Common myeloid progenitor, CD34-positive (primary cell): ENCODE results near the gene SCNN1A.
A peak's percentile ranks its signal among the peaks of the same experiment; 100 is the strongest.

Experiments used
- CTCF ChIA-PET: fragments of 350-600 bp; sonication (Branson Sonifier 250); formaldehyde crosslinking; loops from one replicate; lab custom pipeline; 2021; ENCODE audit warnings: antibody characterized with exemption; lab: Charles Lee
- POLR2A ChIA-PET: fragments of 350-600 bp; sonication (Branson Sonifier 250); formaldehyde crosslinking; loops from one replicate; lab custom pipeline; 2021; ENCODE audit warnings: antibody characterized with exemption; lab: Charles Lee
- DNase-seq, 3 donors: peaks; one replicate each; pipeline versions ENCODE4 v3.0.0 to v3.0.0-alpha.2; 2013
- H3K27ac ChIP-seq, 2 experiments: 1 replicate in 1 of 2; 2 replicates in 1 of 2; pipeline ENCODE4 v1.7.0; 2013; ENCODE audit warnings: inconsistent platforms in 2 of 2, low read length in 2 of 2, mild to moderate bottlenecking in 2 of 2, low read depth in 1 of 2, moderate library complexity in 1 of 2; ENCODE audit not compliant: severe bottlenecking in 2 of 2, insufficient read depth in 1 of 2, poor library complexity in 1 of 2
- H3K27me3 ChIP-seq, 5 experiments: replicated peaks in 2 of 5; 1 replicate in 3 of 5; 2 replicates in 2 of 5; pipeline versions ENCODE4 v1.6.1 to v1.7.0; 2013; ENCODE audit warnings: low read length in 4 of 5, mild to moderate bottlenecking in 2 of 5, moderate library complexity in 2 of 5, inconsistent platforms in 1 of 5; ENCODE audit not compliant: insufficient read depth in 5 of 5, control insufficient read depth in 4 of 5
- H3K36me3 ChIP-seq, 4 experiments: 1 replicate in 2 of 4; 2 replicates in 2 of 4; pipeline versions ENCODE4 v1.6.1 to v1.7.0; 2013; ENCODE audit warnings: low read length in 3 of 4, control low read depth in 1 of 4, mild to moderate bottlenecking in 1 of 4; ENCODE audit not compliant: control insufficient read depth in 4 of 4, insufficient read depth in 4 of 4
- H3K4me1 ChIP-seq, 4 experiments: 1 replicate in 3 of 4; 2 replicates in 1 of 4; pipeline versions ENCODE4 v1.6.1 to v1.7.1; 2013; ENCODE audit warnings: low read length in 3 of 4, mild to moderate bottlenecking in 3 of 4, control low read depth in 1 of 4, inconsistent platforms in 1 of 4, moderate library complexity in 1 of 4; ENCODE audit not compliant: control insufficient read depth in 4 of 4, insufficient read depth in 4 of 4; ENCODE audit errors: control extremely low read depth in 1 of 4
- H3K4me3 ChIP-seq, 7 experiments: 1 replicate in 4 of 7; 2 replicates in 3 of 7; pipeline versions ENCODE4 v1.5.1 to v1.7.0; 2013; ENCODE audit warnings: mild to moderate bottlenecking in 7 of 7, low read length in 6 of 7, moderate library complexity in 6 of 7, inconsistent platforms in 2 of 7, low read depth in 2 of 7, control low read depth in 1 of 7; ENCODE audit not compliant: insufficient read depth in 4 of 7, control insufficient read depth in 1 of 7; ENCODE audit errors: extremely low read depth in 1 of 7
- H3K9me3 ChIP-seq, 5 experiments: 1 replicate in 4 of 5; 2 replicates in 1 of 5; pipeline versions ENCODE4 v1.6.1 to v1.7.1; 2013; ENCODE audit warnings: low read length in 4 of 5, mild to moderate bottlenecking in 2 of 5, inconsistent platforms in 1 of 5, low read depth in 1 of 5, moderate library complexity in 1 of 5; ENCODE audit not compliant: control insufficient read depth in 4 of 5, insufficient read depth in 2 of 5; ENCODE audit errors: control extremely low read depth in 1 of 5
- WGBS: methylation state at CpG from one replicate; pipeline ENCODE4 v1.1.5; 2013; ENCODE audit not compliant: insufficient coverage; 5-methylcytosine and 5-hydroxymethylcytosine counted together

The SCNN1A gene

GRCh38 chr12:6380141-6381121 is 5.1 kb upstream of the SCNN1A start:
- H3K27me3 ChIP-seq: no peaks in the 10 kb centered on the region
- no peak for DNase-seq
- peaks cover 4 to 68% (median 50%) of the 10 kb centered on the region in 4 experiments for H3K4me1 ChIP-seq
- POLR2A ChIA-PET: no interaction called here
- H3K4me3 ChIP-seq: no peak overlapping the region
- CTCF ChIA-PET: interaction anchor here (0.6 to 1.8 kb wide), 8 partner anchors 8 to 80 kb away, joined by 3 to 6 read pairs (median 3); no protein-coding TSS in a partner anchor
- 98% methylated on average over 8 of the region's 14 CpGs for WGBS
- peaks cover 0 to 6% (median 1%) of the 10 kb centered on the region in 4 experiments for H3K36me3 ChIP-seq
- H3K9me3 ChIP-seq: no peaks in the 10 kb centered on the region
- no peak overlapping the region for H3K27ac ChIP-seq

GRCh38 chr12:6378709-6379472 is 3.5 kb upstream of the SCNN1A start:
- ChIA-PET POLR2A (no interaction called here), CTCF (interaction anchor here (1.1 to 1.3 kb wide), 2 partner anchors 22 to 56 kb away, joined by 3 read pairs; no protein-coding TSS in a partner anchor)
- WGBS: 98% methylated on average over 8 of the region's 13 CpGs
- Histone ChIP-seq H3K27ac (no peak overlapping the region), H3K4me1 (peaks cover 4 to 67% (median 43%) of the 10 kb centered on the region in 4 experiments), H3K36me3 (no peaks in the 10 kb centered on the region), H3K27me3 (no peaks in the 10 kb centered on the region), H3K4me3 (no peak overlapping the region), H3K9me3 (no peaks in the 10 kb centered on the region)
- DNase-seq: no peak

GRCh38 chr12:6377667-6377994 is 2.3 kb upstream of the SCNN1A start:
- 88% methylated on average over 3 of the region's 4 CpGs for WGBS
- peaks cover 4 to 67% (median 42%) of the 10 kb centered on the region in 4 experiments for H3K4me1 ChIP-seq
- H3K27ac ChIP-seq: no peak overlapping the region
- POLR2A ChIA-PET: no interaction called here
- no peaks in the 10 kb centered on the region for H3K9me3 ChIP-seq
- CTCF ChIA-PET: interaction anchor here (0.7 to 1.5 kb wide), 7 partner anchors 10 to 88 kb away, joined by 3 to 6 read pairs (median 3); no protein-coding TSS in a partner anchor
- H3K27me3 ChIP-seq: no peaks in the 10 kb centered on the region
- no peaks in the 10 kb centered on the region for H3K36me3 ChIP-seq
- H3K4me3 ChIP-seq: no peak overlapping the region
- DNase-seq: no peak

GRCh38 chr12:6376870-6377666 is 1.7 kb upstream of the SCNN1A start:
- H3K27me3 ChIP-seq: no peaks in the 10 kb centered on the region
- H3K9me3 ChIP-seq: no peaks in the 10 kb centered on the region
- ChIA-PET CTCF (interaction anchor here (0.9 to 1.5 kb wide), 6 partner anchors 9 to 89 kb away, joined by 3 to 6 read pairs (median 3); no protein-coding TSS in a partner anchor), POLR2A (interaction anchor here (0.5 kb wide), 1 partner anchor 489 kb away, joined by 3 read pairs; no protein-coding TSS in a partner anchor)
- H3K4me1 ChIP-seq: peaks cover 4 to 70% (median 46%) of the 10 kb centered on the region in 4 experiments
- peak in 2 of 3 donors; percentile 49 to 52 for DNase-seq
- WGBS: 21% methylated on average over 7 of the region's 10 CpGs
- no peak overlapping the region for H3K27ac ChIP-seq
- peak overlapping the region in 3 of 7 experiments; percentile 8 to 46 (median 12) for H3K4me3 ChIP-seq
- no peaks in the 10 kb centered on the region for H3K36me3 ChIP-seq

DNA sequence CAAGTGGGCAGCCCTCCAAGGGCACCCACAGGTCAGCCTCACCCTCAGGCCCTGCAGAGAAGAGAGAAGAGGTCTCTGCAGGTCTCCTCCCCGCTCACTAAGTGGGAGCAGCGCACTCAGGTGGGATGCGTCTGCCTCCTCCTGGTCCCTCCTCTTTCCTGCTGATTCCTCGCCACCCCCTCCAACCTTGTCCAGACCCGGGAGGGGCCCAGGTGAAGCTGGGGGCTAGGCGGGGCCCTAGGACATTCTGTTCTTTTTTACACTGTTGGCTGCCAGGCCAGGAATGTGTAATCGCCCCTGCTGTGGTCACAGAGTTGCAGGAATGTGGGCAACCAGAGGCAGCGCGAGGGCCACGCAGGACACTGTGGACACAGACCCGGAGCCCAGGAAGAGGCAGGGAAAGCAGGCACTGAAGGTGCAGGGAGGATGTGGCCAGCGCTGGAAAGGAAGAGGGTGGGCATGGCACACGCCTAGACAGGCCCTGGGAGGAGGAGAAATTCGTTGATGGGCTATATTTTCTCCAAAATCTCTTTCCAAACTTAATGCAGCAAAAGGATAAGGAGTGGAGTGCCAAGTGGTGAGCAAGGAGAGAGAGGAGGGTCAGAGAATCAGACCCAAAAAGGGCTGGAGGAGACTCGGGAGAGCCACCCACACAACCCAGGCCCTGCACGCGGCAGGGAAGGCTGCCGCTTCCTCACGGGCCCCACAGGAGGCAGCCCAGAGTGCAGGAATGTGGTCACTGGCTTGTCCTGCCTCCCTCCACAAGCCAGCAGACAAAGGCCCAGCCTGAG is 911 bp upstream of the SCNN1A start:
- CTCF ChIA-PET: interaction anchor here (0.6 to 6.9 kb wide), 6 partner anchors 38 to 90 kb away, joined by 3 to 73 read pairs (median 6); partner anchors contain the start of gene TNFRSF1A

More for the DNA sequence above, 911 bp upstream of the SCNN1A start:
- POLR2A ChIA-PET: interaction anchor here (0.5 kb wide), 1 partner anchor 488 kb away, joined by 3 read pairs; no protein-coding TSS in a partner anchor
- Histone ChIP-seq H3K4me1 (peaks cover 4 to 77% (median 51%) of the 10 kb centered on the region in 4 experiments), H3K4me3 (peak overlapping the region in 2 of 7 experiments; percentile 12 to 46), H3K27me3 (no peaks in the 10 kb centered on the region), H3K27ac (no peak overlapping the region), H3K36me3 (no peaks in the 10 kb centered on the region), H3K9me3 (no peaks in the 10 kb centered on the region)
- WGBS: 41% methylated on average over 13 of the region's 19 CpGs
- DNase-seq: peak in 1 of 3 donors; percentile 37
